Myometrial cell (primary cell): ENCODE results near the gene MEIOB. TPM values are rescaled to one million over a fixed set of nuclear protein-coding genes. Genes with fewer than 3 reads are reported as not detected.

Source experiments
- total RNA-seq: library from RNA; depleted of rRNA; stranded (reverse); fragments of >200 nt; gene quantifications from 2 replicates; pipeline ENCODE4 v1.2.3, GENCODE V29; 2015

MEIOB gene
- not detected in 2 replicates for total RNA-seq

GRCh38 chr16:1871974-1872635 is at the start of gene MEIOB:
Gene MEIOB (minus strand): TSS chr16:1872164. CDS start chr16:1868175, 3,989 bp downstream.

DNA sequence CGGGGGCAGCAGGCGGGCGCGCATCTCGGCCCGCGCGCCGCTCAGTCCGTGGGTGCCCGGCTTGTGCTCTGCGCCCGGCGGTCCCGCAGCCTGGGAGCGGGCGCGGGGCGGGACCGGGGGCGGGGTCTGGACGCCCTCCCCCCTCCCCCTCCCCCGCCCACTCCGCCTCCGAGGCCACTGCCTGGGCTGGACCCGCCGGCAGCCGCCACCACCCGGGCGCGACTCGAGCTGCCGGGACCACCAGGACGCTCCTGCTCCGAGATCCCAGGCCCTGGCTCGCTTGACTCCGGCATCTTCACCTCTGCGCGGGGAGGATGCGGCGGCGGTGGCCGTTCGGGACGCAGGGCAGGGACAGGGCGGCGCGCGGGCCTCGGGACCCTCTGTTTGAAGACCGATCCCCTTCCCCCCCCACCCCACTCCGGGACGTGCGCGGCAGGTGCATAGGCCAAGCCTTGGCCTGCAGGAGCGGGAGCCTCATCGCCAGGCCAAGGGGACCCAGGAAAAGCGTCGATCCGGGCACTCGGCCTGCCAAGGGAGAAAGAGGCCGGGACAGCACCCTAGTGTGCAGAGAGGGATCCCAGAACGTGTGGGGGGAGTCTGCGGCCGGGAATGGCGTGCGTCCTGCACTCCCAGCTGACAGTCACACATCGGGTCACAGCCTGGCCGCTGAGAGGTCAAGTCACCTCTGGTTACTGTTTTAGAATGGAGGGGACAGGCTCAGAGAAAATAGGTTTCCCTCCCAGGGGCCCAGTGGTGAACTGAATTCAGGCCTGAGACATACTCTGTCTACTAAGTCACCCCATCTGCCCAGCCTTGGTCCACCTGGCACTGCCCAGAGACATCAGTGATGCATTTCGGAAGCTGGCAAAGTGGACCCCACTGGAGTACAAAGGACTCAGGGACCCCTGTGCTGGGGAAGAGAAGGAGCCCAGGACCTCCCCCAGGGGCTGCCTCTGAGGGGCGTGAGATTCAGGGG is 46.7 kb upstream of the MEIOB start, which contains the start of gene HS3ST6:
Gene HS3ST6 (minus strand): TSS at position 65 of the 976 bp plus-strand sequence. CDS start 92 bp downstream, outside the sequence.

GRCh38 chr16:1826691-1827573 is 45.0 kb downstream of the MEIOB start, which contains the start of the genes FAHD1 and HAGH:
Gene FAHD1 (plus strand): TSS chr16:1827206. CDS start chr16:1827239, 33 bp downstream.
Gene HAGH (minus strand): TSS chr16:1826825. CDS start chr16:1826787, 38 bp downstream.

DNA sequence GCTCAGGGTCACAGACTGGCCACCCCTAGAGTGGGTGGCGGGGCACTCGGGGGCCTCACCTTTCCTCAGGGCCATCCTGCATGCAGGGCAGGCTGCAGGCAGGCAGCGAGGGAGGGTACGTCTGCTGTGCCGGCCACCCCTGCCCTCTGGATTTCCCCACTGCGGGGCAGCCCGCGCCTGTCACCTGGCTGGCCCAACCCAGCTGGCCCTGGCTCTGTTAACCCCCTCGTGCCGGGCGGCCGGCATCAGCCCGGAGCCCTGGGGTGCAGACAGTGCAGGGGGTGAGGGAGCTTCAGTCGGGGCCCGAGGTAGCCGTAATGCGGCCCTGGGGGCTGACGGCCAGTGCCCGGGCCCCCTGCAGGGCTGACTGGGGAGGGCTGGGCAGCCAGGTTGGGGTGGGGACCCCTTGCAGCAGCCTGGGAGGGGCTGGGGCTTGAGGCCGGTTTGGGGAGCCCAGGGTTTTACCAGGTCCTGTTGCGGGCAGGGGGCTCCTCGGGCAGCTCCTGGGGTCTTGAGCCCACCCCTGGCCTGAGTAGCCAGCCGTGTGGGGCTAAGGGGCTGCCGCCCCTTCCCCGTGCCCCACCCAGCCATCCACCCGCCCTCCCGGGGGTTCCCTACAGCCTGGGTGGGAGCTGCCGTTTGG is 78.3 kb downstream of the MEIOB start, which contains the start of gene IGFALS:
Gene IGFALS (minus strand): TSS at position 128 of the 643 bp plus-strand sequence. CDS start 53 bp downstream, at position 75.

Other genes starting within 250 kb of the MEIOB start
- 53.6 and 84.4 TPM in 2 replicates for gene JPT2, start 193.9 kb downstream of the MEIOB start, total RNA-seq
- gene MAPK8IP3, start 166.0 kb downstream of the MEIOB start, total RNA-seq, result 12.4 and 30.1 TPM in 2 replicates
- gene NME3, start 100.6 kb downstream of the MEIOB start, total RNA-seq, result 98.6 and 102 TPM in 2 replicates
- 4.1 and 16.7 TPM in 2 replicates for gene EME2, start 99.4 kb downstream of the MEIOB start, total RNA-seq
- 135 and 175 TPM in 2 replicates for gene MRPS34, start 99.0 kb downstream of the MEIOB start, total RNA-seq
- gene SPSB3, start 89.6 kb downstream of the MEIOB start, total RNA-seq, result 26.4 and 33.7 TPM in 2 replicates
- 99.7 and 144 TPM in 2 replicates for gene NUBP2, start 89.2 kb downstream of the MEIOB start, total RNA-seq
- not detected in 2 replicates for gene IGFALS, start 78.5 kb downstream of the MEIOB start, total RNA-seq
- gene HAGH, start 45.3 kb downstream of the MEIOB start, total RNA-seq, result 42.4 and 58.0 TPM in 2 replicates
- gene FAHD1, start 45.0 kb downstream of the MEIOB start, total RNA-seq, result 34.7 and 39.8 TPM in 2 replicates
- not detected in 2 replicates for gene HS3ST6, start 46.3 kb upstream of the MEIOB start, total RNA-seq
- gene MSRB1, start 71.0 kb upstream of the MEIOB start, total RNA-seq, result 9.2 and 16.8 TPM in 2 replicates
- not detected in 2 replicates for gene RPL3L, start 82.5 kb upstream of the MEIOB start, total RNA-seq
- gene NDUFB10, start 87.4 kb upstream of the MEIOB start, total RNA-seq, result 270 and 328 TPM in 2 replicates
- 3,471 and 3,533 TPM in 2 replicates for gene RPS2, start 92.7 kb upstream of the MEIOB start, total RNA-seq
- not detected in 2 replicates for gene RNF151, start 94.7 kb upstream of the MEIOB start, total RNA-seq
- gene TBL3, start 99.9 kb upstream of the MEIOB start, total RNA-seq, result 59.4 and 66.3 TPM in 2 replicates
- not detected in 2 replicates for gene NOXO1, start 109.3 kb upstream of the MEIOB start, total RNA-seq
- 40.2 and 41.8 TPM in 2 replicates for gene GFER, start 112.0 kb upstream of the MEIOB start, total RNA-seq
- 1.1 and 4.6 TPM in 2 replicates for gene SYNGR3, start 117.8 kb upstream of the MEIOB start, total RNA-seq
- 41.8 and 43.2 TPM in 2 replicates for gene ZNF598, start 137.7 kb upstream of the MEIOB start, total RNA-seq
- 1.4 and 4.3 TPM in 2 replicates for gene NPW, start 147.6 kb upstream of the MEIOB start, total RNA-seq
- 62.9 and 94.0 TPM in 2 replicates for gene NHERF2, start 154.7 kb upstream of the MEIOB start, total RNA-seq
- 27.6 and 51.3 TPM in 2 replicates for gene NTHL1, start 175.7 kb upstream of the MEIOB start, total RNA-seq
- 30.8 and 63.1 TPM in 2 replicates for gene TSC2, start 175.8 kb upstream of the MEIOB start, total RNA-seq